GM21529 (cell line): ENCODE measurements around the gene C17orf100.

ENCODE experiments used
- ATAC-seq: cut with Tn5 transposase; IDR thresholded peaks from one replicate; pipeline ENCODE4 v1.9.1; 2021; ENCODE audit not compliant: unreplicated experiment

C17orf100 gene

DNA sequence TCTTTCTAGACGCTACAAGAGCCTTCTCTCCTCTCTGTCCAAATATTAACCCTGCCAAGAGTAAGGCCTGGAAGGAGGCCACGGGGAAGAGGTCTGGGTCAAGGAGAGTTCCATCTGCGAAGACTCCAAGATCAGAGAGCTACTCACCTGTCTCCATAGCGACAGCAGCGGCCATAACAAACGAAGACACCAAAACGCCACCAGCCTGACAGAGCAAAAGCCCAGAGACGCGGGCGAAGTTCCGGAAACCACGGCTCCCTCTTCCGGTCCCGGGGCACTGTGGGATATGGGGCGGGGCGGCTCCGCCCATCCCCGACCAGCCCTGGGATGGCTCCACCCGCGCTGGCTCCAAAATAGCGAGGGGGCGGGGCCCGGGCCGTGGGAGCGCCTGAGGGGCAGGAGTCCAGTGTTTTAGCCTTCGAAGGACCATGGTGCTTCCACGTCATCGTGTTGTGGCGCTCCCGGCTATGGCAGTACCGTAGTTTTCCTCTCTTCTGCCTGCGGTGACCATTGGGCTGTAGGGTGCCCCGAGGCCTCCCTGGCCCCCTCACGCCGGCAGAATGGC is at the start of gene C17orf100, which contains the start of gene MED31:
TSS of gene C17orf100 (plus strand) at position 409 of the 565 bp plus-strand sequence. CDS start at position 561, 152 bp downstream.
TSS of gene MED31 (minus strand) at position 252 of the 565 bp plus-strand sequence. CDS start at position 175, 77 bp downstream.
- ATAC-seq: peak; percentile 89

DNA sequence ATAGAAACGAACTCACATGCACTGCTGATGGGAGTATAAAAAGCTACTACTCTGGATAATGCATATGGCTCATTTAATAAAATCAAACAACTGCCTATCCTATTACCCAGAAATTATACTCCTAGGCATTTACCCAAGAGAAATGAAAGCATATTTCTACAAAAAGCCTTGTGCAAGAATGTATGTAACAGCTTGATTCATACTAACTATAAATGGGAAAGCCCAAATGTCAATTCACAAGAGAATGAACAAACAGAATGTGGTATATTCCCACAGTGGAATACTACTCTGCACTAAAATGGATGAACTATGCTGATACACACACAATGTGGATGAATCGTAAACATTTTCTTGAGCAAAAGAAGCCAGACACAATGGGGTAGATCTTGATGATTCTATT is 49.4 kb upstream of the C17orf100 start:
- ATAC-seq: no peak

DNA sequence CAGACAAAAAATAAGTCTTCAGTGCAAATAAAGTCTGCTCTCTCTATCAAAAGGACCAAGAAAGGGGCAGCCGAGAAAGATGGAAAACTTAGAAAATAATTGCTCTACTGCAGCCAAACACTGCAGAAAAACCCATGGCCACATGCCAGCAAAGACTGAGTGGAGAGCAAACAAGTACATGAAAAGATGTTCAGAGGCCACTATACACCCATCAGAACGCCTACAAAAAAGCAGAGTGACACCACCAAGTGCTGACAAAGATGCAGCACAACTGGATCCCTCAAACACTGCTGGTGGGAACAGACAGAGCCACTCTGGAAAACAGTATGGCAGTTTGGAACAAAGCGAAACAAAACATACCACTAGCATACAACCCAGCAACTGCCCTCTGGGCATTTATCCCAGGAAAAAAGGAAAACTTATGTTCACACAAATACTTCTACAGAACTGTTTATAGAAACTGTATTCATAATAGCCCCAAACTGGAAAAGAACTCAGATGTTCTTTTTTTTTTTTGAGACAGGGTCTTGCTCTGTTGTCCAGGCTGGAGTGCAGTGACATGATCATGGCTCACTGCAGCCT is 47.7 kb upstream of the C17orf100 start:
- no peak for ATAC-seq

DNA sequence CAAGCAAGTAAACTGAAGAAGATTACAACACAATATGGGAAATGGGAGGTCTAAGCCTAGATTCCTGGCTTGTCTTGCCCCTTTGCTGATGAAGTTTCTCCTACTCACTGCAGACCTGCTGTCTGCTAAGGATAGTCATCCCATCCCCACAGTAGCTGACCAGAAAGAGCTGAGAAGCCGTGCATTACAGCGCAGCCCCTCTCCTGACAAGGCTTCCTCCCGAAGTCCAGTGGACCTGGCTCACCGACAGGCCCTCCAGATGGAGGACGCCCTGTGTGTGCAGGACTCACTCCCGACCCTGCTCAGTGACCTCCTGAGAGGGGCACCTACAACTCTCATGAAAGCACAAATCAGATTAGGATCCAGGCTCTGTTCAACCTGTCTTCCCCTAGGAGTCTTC is 46.4 kb upstream of the C17orf100 start:
- ATAC-seq: no peak

- no peak for ATAC-seq
Observed at GRCh38 chr17:6608321-6608720, 43.2 kb upstream of the C17orf100 start.

DNA sequence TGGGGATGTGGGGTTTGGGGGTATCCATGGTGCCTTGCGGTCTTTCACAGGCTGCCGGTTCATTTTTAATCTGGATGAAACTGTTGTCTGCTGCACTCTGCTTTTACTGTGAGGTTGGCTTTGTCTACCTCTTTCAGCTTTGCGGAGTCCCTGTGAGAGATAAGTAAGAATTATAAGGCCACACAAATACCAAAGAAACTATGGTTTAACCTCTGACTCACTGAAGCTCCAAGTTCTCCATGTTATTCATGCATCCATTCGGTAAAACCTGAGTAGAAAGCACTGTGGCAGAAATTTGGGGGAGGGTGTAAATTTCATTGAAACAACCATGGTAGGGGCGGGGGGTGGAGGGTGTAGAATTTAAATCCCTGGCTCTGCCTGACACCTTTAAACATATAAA is 41.6 kb upstream of the C17orf100 start:
- ATAC-seq: no peak

- no peak for ATAC-seq
Observed at GRCh38 chr17:6611231-6611630, 40.3 kb upstream of the C17orf100 start.

- no peak for ATAC-seq
Observed at GRCh38 chr17:6623941-6624340, 27.6 kb upstream of the C17orf100 start.

- ATAC-seq: no peak
Observed at GRCh38 chr17:6626616-6627015, 24.9 kb upstream of the C17orf100 start.

GRCh38 chr17:6627019-6627418 is 24.5 kb upstream of the C17orf100 start:
- ATAC-seq: no peak

- no peak for ATAC-seq
Observed at GRCh38 chr17:6630390-6630789, 21.2 kb upstream of the C17orf100 start.

DNA sequence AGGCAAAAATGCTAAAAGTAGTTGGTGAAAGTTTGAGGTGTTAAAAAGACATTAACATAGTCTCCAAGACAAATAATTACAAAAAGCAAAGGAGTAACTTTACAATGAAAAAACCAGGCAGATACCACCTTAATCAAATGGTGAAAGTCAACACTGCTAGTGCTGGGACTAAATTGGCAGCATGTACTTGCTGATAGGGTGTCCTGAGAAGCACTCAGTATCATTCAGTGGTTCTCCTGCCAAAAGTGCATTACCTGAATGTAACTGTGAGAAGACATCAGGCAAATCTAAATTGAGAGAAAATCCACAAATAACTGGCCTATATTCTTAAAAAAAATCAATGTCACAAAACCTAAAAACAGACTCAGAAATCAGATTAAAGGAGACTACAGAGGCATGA is 19.0 kb upstream of the C17orf100 start:
- ATAC-seq: no peak

DNA sequence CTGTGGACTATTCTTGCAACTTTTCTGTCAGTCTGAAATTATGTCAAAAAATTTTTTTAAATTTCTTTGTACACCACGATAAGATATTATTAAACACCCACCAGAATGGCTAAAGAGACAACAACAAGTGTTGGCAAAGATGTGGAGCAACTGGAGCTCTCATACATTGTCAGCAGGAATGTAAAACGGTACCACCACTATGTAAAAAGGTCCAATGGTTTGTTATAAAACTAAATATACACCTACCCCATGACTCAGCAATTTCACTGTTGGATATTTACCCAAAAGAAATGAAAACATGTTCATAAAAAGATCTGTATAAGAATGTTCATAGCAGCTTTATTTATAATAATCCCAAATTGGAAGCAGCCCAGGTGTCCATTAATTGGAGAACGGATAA is 18.3 kb upstream of the C17orf100 start:
- ATAC-seq: no peak

GRCh38 chr17:6636105-6636504 is 15.5 kb upstream of the C17orf100 start:
- ATAC-seq: no peak

- no peak for ATAC-seq
Observed at GRCh38 chr17:6636616-6637457, 14.7 kb upstream of the C17orf100 start.

DNA sequence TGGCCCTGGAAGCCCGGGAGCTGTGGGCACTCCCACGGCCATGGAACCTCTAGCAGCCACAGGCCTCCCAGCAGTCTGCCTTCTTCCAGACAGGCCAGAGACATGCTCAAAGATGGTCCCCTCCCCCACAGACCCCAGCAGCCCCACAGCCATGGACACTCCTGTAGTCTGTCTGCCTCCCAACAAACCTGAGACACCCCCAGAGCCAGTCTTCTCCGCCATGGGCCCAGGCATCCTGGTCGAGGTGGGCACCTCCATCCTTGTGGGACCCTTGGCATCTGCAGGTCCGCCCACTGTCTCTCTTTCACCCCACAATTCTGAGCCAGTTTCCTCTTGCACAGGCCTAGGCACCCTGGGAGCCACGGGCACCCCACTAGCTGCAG is 14.1 kb upstream of the C17orf100 start:
- ATAC-seq: no peak

- no peak for ATAC-seq
Observed at GRCh38 chr17:6638046-6638908, 13.3 kb upstream of the C17orf100 start.

DNA sequence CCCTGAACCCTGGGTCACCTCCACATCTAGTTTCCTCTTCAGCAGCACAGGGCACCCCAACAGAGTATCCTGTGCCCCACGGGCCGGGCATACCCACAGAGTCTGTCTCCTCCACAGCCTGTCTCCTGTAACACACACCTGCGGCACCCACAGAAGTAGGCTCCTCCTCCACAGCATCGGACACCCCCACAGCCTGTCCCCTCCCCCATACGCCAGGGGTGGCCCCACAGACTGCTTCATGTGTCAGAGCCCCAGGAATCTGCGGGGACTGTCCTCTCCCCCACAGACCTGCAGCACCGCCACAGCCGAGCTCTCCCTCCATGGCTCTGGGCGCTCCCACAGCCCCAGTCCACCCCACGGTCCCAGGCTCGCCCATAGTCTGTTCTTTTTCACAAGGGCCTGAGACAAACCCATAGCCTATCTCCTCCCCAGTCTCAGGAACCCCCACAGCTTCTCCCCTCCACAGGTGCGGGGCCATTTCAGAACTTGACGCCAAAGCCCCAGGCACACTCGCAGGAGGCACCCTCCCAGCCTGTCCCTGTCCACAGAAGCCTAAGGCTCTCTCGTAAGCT is 12.5 kb upstream of the C17orf100 start:
- no peak for ATAC-seq

DNA sequence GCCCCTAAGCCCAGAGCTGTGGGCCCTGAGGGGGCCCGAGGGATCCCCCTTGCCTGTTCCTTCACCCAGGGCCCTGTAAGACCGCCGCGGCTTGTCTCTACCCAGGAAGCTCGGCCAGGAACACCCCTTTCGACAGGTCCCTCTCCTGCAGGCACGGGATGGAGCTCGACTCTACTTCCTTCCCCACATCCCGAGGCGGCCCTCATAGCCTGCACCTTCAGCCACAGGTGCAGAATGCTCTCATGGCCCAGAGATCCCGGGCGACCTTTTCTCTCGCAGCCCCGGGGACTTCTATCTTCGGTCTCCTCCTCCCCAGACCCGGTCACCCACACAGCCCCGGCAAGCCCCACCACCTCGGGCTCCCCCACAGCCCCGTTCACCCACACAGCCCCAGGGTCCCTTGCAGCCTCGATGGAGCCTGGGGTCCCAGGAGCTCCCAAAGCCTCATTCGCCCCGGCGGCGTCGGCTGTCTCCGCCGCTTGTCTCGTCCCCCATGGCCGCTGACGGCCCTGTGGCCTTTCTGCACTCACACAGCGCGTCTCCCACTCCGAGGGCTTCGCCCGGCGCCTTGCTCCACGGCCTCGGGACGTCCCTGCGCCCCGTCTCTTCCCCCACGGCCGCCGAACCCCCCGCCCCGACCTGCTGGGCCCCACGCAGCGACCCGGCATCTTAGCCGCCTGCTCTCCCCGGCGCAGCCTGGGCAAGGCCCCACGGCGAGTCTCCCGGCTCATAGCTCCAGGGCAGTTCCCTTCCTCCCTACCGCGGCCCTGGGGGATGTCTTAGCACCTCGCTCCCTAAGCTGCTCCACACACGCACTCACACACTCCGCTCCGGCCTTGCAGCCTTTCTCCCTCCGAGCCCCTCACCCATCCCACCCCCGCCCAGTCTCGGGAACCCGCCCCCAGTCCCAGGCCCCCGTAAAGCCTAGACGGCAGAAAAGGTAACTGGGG is 11.7 kb upstream of the C17orf100 start:
- peak; percentile 16 for ATAC-seq
